Upper lobe of left lung (tissue), 6 donors: ENCODE results near the gene ETS1. TPM values are rescaled to one million over a fixed set of nuclear protein-coding genes. Genes with fewer than 3 reads are reported as not detected.

Source experiments
- ATAC-seq, 2 donors: fragments of 200-7000 bp; cut with Tn5 transposase; one replicate each; pipeline ENCODE4 v1.9.1; 2022; ENCODE audit warnings: mild to moderate bottlenecking in 2 of 2, moderate library complexity in 2 of 2; ENCODE audit not compliant: low FRiP score in 2 of 2
- DNase-seq, 2 donors: peaks; one replicate each; pipeline ENCODE4 v3.0.0-alpha.2; 2019 to 2020
- H3K27ac ChIP-seq, 4 donors: fragments of 200-600 bp; sonication (generic); one replicate each; pipeline ENCODE4 v1.5.1; 2016 to 2019
- H3K27me3 ChIP-seq, 4 donors: fragments of 200-600 bp; sonication (generic); one replicate each; pipeline ENCODE4 v1.5.1; 2017 to 2019
- H3K36me3 ChIP-seq, 4 donors: fragments of 200-600 bp; sonication (generic); one replicate each; pipeline ENCODE4 v1.5.1; 2016 to 2019
- H3K4me1 ChIP-seq, 4 donors: fragments of 200-600 bp; sonication (generic); one replicate each; pipeline ENCODE4 v1.5.1; 2018 to 2019
- H3K4me3 ChIP-seq, 4 donors: fragments of 200-600 bp; sonication (generic); one replicate each; pipeline ENCODE4 v1.5.1; 2017 to 2019; ENCODE audit warnings: mild to moderate bottlenecking in 2 of 4, moderate library complexity in 1 of 4
- H3K9me3 ChIP-seq, 4 donors: fragments of 200-600 bp; sonication (generic); one replicate each; pipeline ENCODE4 v1.5.1; 2018 to 2019
- EP300 ChIP-seq, 4 donors: sonication (generic); formaldehyde crosslinking; IDR thresholded peaks; one replicate each; pipeline ENCODE4 v1.5.1; 2017; ENCODE audit warnings: antibody characterized with exemption in 4 of 4, control low read depth in 2 of 4
- POLR2A ChIP-seq, 4 donors: fragments of 450-650 bp; IDR thresholded peaks; one replicate each; pipeline ENCODE4 v1.5.1; 2016 to 2017; ENCODE audit warnings: antibody characterized with exemption in 4 of 4, mild to moderate bottlenecking in 2 of 4
- POLR2AphosphoS5 ChIP-seq, 2 donors: sonication (generic); formaldehyde crosslinking; IDR thresholded peaks; one replicate each; pipeline ENCODE4 v1.5.1; 2017; ENCODE audit warnings: antibody characterized with exemption in 2 of 2
- WGBS, 2 donors: methylation state at CpG; one replicate each; pipeline ENCODE4 v1.1.5; 2017 to 2018; 5-methylcytosine and 5-hydroxymethylcytosine counted together
- total RNA-seq, 6 donors: library from RNA; depleted of rRNA in 4 of 6; stranded (reverse); fragments of >200 nt in 4 of 6; gene quantifications; one replicate each; pipeline versions ENCODE4 v1.1.0 to v1.2.1, GENCODE V29; 2016 to 2021
- TF ChIP-seq, protein P1 (sequence below), 6 experiments: fragments of 450-650 bp in 4 of 6; fragments of 200-600 bp in 2 of 6; sonication (generic) in 2 of 6; IDR thresholded peaks; one replicate each; pipeline ENCODE4 v1.5.1; 2016 to 2019; ENCODE audit warnings: antibody characterized with exemption in 6 of 6
- donor health status: DM: no; HTN: no; CAD: no; lungs with moderate emphysema.
- donor health status: DM: no; HTN: yes; CAD: no; lungs with severe emphysema.

ETS1 gene
- total RNA-seq, 6 donors from 2014 or later: 29.3 to 107 (median 79.0) TPM

DNA sequence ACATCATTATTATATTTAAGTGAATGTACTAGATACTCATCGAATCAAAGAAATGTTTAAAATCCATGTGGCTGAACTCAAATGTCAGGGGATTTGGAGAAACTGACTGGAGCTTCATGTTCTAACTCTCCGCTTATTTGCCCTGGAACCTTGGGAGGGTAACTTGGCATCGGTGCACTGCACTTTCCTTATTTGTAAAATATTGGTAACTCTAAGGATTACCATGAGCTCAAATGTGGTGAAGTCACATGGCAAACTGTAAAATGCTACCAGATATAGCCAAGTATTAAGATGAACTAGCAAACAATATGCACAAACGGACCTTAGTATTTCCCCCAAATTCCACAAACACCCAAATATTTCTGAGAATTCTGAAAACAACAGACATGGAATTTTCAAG is 75.6 kb downstream of the ETS1 start:
- WGBS, 2 donors: 53 to 57% methylated on average over 4 of the region's 4 CpGs
- no peak for DNase-seq
- peaks cover 63 to 91% (median 84%) of the 10 kb centered on the region in 4 donors for H3K4me1 ChIP-seq
- no peaks in the 10 kb centered on the region for H3K27me3 ChIP-seq
- H3K4me3 ChIP-seq: no peak overlapping the region
- no peak for ATAC-seq
- H3K9me3 ChIP-seq: no peaks in the 10 kb centered on the region
- peaks cover 0 to 11% (median 0%) of the 10 kb centered on the region in 4 donors for H3K36me3 ChIP-seq
- peak overlapping the region in 2 of 4 donors; percentile 87 to 98 for H3K27ac ChIP-seq
- no peak for TF ChIP-seq EP300 (IDR thresholded peaks at IDR 0.05)
- no peak for TF ChIP-seq POLR2A (IDR thresholded peaks at IDR 0.05)

DNA sequence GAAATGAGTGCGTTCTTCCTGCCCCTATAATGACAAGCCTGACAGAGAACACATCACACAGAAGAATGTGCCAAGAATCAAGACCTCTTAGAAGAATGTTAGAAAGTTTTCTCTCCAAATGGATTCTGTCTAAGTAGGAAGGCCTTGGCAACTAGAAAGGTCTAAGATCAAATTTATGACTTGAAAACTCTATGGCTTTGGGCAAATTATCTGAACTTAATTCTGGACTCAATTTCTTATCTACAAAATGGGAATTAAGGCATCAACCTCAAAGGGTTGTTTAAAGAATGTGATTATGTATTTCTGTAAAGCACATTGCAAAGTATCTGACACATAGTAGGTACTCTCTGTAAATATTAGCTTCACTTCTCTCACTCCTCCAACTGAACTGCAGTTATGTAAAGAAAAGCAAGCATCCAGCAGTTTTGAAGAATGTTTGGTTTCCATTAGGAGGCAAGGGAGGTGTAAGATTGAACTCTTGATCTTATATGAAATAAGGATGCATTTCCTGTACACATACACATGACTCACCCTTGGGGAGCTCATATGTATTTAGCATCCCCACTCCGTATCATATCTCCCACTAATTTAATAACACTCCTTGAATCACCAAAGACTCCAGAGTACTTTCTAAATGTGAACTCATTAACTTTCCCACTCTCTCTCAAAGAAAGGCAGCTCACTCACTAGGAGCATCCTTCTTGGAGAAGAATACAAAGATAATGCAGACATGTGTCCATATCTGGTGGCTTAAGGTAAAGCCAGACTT is 77.6 kb downstream of the ETS1 start:
- peak overlapping the region; percentile 23 to 98 (median 82) for H3K27ac ChIP-seq
- DNase-seq (no peak), ATAC-seq (no peak)
- no peak overlapping the region for H3K4me3 ChIP-seq
- peaks cover 0 to 14% (median 0%) of the 10 kb centered on the region in 4 donors for H3K36me3 ChIP-seq
- peaks cover 73 to 94% (median 89%) of the 10 kb centered on the region in 4 donors for H3K4me1 ChIP-seq
- TF ChIP-seq POLR2A (IDR thresholded peaks at IDR 0.05) (no peak), POLR2AphosphoS5 (IDR thresholded peaks at IDR 0.05) (no peak), EP300 (IDR thresholded peaks at IDR 0.05) (no peak)
- TF ChIP-seq, protein P1, sequence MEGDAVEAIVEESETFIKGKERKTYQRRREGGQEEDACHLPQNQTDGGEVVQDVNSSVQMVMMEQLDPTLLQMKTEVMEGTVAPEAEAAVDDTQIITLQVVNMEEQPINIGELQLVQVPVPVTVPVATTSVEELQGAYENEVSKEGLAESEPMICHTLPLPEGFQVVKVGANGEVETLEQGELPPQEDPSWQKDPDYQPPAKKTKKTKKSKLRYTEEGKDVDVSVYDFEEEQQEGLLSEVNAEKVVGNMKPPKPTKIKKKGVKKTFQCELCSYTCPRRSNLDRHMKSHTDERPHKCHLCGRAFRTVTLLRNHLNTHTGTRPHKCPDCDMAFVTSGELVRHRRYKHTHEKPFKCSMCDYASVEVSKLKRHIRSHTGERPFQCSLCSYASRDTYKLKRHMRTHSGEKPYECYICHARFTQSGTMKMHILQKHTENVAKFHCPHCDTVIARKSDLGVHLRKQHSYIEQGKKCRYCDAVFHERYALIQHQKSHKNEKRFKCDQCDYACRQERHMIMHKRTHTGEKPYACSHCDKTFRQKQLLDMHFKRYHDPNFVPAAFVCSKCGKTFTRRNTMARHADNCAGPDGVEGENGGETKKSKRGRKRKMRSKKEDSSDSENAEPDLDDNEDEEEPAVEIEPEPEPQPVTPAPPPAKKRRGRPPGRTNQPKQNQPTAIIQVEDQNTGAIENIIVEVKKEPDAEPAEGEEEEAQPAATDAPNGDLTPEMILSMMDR (IDR thresholded peaks at IDR 0.05): no peak
- WGBS, 2 donors: 44 to 72% methylated on average over 2 of the region's 2 CpGs
- H3K27me3 ChIP-seq: no peaks in the 10 kb centered on the region
- no peaks in the 10 kb centered on the region for H3K9me3 ChIP-seq

DNA sequence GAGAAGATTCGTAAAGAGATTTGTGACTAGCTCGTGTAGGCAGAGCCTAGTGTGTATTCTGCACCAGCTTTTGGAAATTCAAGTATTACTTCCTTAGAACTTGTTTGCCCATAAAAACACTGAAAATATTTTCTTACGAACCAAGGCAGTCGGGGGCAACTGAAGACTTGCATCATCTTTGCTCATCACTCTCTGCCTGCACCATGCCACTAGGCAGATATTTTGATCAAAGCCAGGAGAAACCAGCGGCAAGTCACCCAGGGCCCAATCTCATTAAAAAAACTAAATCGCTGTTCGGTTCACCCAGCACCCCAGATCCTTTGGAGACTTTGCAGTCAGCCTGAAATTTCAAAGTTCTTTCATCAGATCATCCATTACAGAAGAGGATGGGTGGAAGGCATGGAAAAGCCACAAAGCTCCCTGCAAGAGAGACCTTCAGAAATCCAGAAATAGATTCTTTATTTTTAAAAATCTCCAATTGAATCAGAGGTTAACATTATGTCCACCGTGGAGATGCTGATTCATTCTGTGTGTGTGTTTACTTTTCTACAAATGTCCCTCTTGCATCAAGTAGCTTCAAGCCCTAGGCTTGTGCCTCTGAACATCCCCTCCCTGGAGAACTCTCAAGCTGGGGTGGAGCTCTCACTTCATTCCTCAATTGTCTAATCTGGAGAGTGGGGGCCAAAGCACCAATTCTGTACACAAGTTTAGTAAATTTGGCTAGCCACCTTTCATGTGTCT is 78.4 kb downstream of the ETS1 start:
- Histone ChIP-seq H3K27ac (peak overlapping the region; percentile 77 to 98 (median 82)), H3K27me3 (no peaks in the 10 kb centered on the region), H3K36me3 (peaks cover 0 to 14% (median 0%) of the 10 kb centered on the region in 4 donors), H3K9me3 (no peaks in the 10 kb centered on the region), H3K4me1 (peaks cover 80 to 95% (median 89%) of the 10 kb centered on the region in 4 donors), H3K4me3 (peak overlapping the region in 1 of 4 donors; percentile 6)
- WGBS, 2 donors: 48 to 59% methylated on average over 8 of the region's 8 CpGs
- ATAC-seq (peak in 1 of 2 donors; percentile 37), DNase-seq (peak in 1 of 2 donors; percentile 53)
- TF ChIP-seq, protein P1 (IDR thresholded peaks at IDR 0.05): no peak
- peak in 1 of 4 donors; percentile 53 for TF ChIP-seq EP300 (IDR thresholded peaks at IDR 0.05)

DNA sequence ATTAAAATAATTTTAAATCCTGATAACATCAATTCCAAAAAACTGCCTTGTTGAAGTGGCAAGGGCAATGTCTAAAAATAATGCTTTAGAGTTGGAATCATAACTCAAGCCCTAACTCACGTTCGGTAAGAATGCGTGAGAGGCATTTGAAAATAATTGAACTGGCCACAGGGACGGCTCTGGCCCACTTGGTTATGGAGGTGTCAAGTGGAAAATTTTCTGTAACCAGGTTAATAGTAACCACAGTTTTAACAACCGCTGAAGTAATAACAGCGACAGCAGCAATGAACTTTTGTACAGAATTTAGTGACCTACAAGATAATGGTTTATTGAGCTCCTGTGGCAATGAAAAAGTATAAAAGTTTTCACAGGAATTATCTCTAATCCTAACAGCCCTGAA is 79.4 kb downstream of the ETS1 start:
- Histone ChIP-seq H3K36me3 (peaks cover 0 to 12% (median 0%) of the 10 kb centered on the region in 4 donors), H3K4me3 (peak overlapping the region in 2 of 4 donors; percentile 29 to 30), H3K9me3 (no peaks in the 10 kb centered on the region), H3K4me1 (peaks cover 85 to 96% (median 92%) of the 10 kb centered on the region in 4 donors), H3K27ac (peak overlapping the region; percentile 77 to 98 (median 82)), H3K27me3 (no peaks in the 10 kb centered on the region)
- TF ChIP-seq, protein P1 (IDR thresholded peaks at IDR 0.05): no peak
- no peak for TF ChIP-seq EP300 (IDR thresholded peaks at IDR 0.05)
- TF ChIP-seq POLR2A (IDR thresholded peaks at IDR 0.05): no peak
- TF ChIP-seq POLR2AphosphoS5 (IDR thresholded peaks at IDR 0.05): no peak
- DNase-seq (no peak), ATAC-seq (no peak)
- 28 to 32% methylated on average over 6 of the region's 6 CpGs for WGBS, 2 donors

GRCh38 chr11:128506999-128507611 is 80.3 kb downstream of the ETS1 start:
- Histone ChIP-seq H3K27me3 (no peaks in the 10 kb centered on the region), H3K4me3 (peak overlapping the region in 2 of 4 donors; percentile 29 to 30), H3K27ac (peak overlapping the region; percentile 77 to 98 (median 82)), H3K9me3 (no peaks in the 10 kb centered on the region), H3K4me1 (peaks cover 87 to 94% (median 92%) of the 10 kb centered on the region in 4 donors), H3K36me3 (peaks cover 0 to 3% (median 0%) of the 10 kb centered on the region in 4 donors)
- TF ChIP-seq, protein P1 (IDR thresholded peaks at IDR 0.05): no peak
- TF ChIP-seq POLR2AphosphoS5 (IDR thresholded peaks at IDR 0.05) (peak; percentile 67 to 87), POLR2A (IDR thresholded peaks at IDR 0.05) (peak in 3 of 4 donors; percentile 37 to 69 (median 66))
- peak in 1 of 2 donors; percentile 83 for DNase-seq
- ATAC-seq: peak; percentile 92
- WGBS, 2 donors: 12 to 15% methylated on average over 11 to 12 of the region's 12 CpGs
